K562 (cell line): Measurements from ENCODE around the gene SMAGP. TPM values are rescaled to one million over a fixed set of nuclear protein-coding genes. Genes with fewer than 3 reads are reported as not detected.
"Not testable (repeated sequence)": the region's sequence is repeated elsewhere in the genome, so short reads cannot be mapped to it uniquely, and the experiment has no call there.

Source experiments
- ATAC-seq: fragments of 200-7000 bp; cut with Tn5 transposase; 3 replicates; pipeline ENCODE4 v1.9.1; 2020; ENCODE audit warnings: moderate library complexity
- BruUV-seq: library from RNA; stranded (reverse); fragments of 400-500 nt; replicated peaks from 2 replicates; lab custom pipeline; 2021; lab: Mats Ljungman, UMichigan
- CTCF ChIA-PET: fragments of 300-600 bp; formaldehyde crosslinking; extraction: SDS; loops from one replicate; lab custom pipeline; 2021; ENCODE audit warnings: low intra/inter-chr PET ratio; lab: Yijun Ruan, JAX
- POLR2A ChIA-PET: fragments of 300-600, 350-650 bp; sonication (Branson Sonifier 250); formaldehyde crosslinking; extraction: SDS; loops from one replicate; lab custom pipeline; 2021; ENCODE audit warnings: antibody characterized with exemption, inconsistent platforms; lab: Yijun Ruan, JAX
- DNase-seq, 4 experiments: peaks; one replicate each; pipeline versions ENCODE4 v3.0.0 to v3.0.0-alpha.2; 2011 to 2018; ENCODE audit warnings: low spot score in 3 of 4, mixed read lengths in 3 of 4; ENCODE audit errors: extremely low read depth in 1 of 4
- FAIRE-seq: peaks from 2 replicates; lab custom pipeline; 2011; peaks lifted over from hg19 to GRCh38; lab: Jason Lieb, UNC
- H2AFZ ChIP-seq: 2 replicates; pipeline ENCODE4 v1.6.0; 2011; ENCODE audit warnings: low read depth, low read length, control low read depth, inconsistent platforms
- H3K27ac ChIP-seq: fragments of 200-600 bp; 3 replicates; pipeline ENCODE4 v1.8.0; 2011; ENCODE audit warnings: low read depth, mild to moderate bottlenecking, control low read depth, inconsistent platforms, low read length, moderate library complexity, mixed read lengths; ENCODE audit errors: extremely low read depth
- H3K27me3 ChIP-seq, 2 experiments: fragments of 300-600 bp in 1 of 2; 2 replicates in 1 of 2; 3 replicates in 1 of 2; pipeline versions ENCODE4 v1.6.0 to v1.8.0; 2011; ENCODE audit warnings: inconsistent platforms in 2 of 2, low read length in 2 of 2, mild to moderate bottlenecking in 1 of 2, mixed read lengths in 1 of 2, moderate library complexity in 1 of 2; ENCODE audit not compliant: control insufficient read depth in 2 of 2, insufficient read depth in 2 of 2
- H3K36me3 ChIP-seq: fragments of 300-600 bp; 3 replicates; pipeline ENCODE4 v1.8.0; 2011; ENCODE audit warnings: mild to moderate bottlenecking, low read length, inconsistent platforms; ENCODE audit not compliant: control insufficient read depth, insufficient read depth
- H3K4me1 ChIP-seq, 2 experiments: fragments of 200-600 bp in 1 of 2; replicated peaks in 1 of 2; 2 replicates in 1 of 2; 3 replicates in 1 of 2; pipeline versions ENCODE4 v1.5.1 to v1.8.0; 2011; ENCODE audit warnings: inconsistent platforms in 2 of 2, low read length in 2 of 2, mild to moderate bottlenecking in 1 of 2, mixed read lengths in 1 of 2, moderate library complexity in 1 of 2; ENCODE audit not compliant: control insufficient read depth in 2 of 2, insufficient read depth in 2 of 2
- H3K4me2 ChIP-seq: 2 replicates; pipeline ENCODE4 v1.6.1; 2011; ENCODE audit warnings: low read length, control low read depth, inconsistent platforms, mixed read lengths; ENCODE audit not compliant: insufficient read depth
- H3K4me3 ChIP-seq: fragments of 200-600 bp; sonication (generic), shearing (Covaris generic); 2 replicates; pipeline ENCODE4 v1.5.1; 2016; ENCODE audit warnings: control low read depth, inconsistent platforms
- H3K79me2 ChIP-seq: fragments of 200-600 bp; 3 replicates; pipeline ENCODE4 v1.8.0; 2011; ENCODE audit warnings: low read length, inconsistent platforms; ENCODE audit not compliant: control insufficient read depth, insufficient read depth
- H3K9ac ChIP-seq, 2 experiments: 2 replicates each; pipeline versions ENCODE4 v1.6.0 to v1.6.1; 2011; ENCODE audit warnings: low read depth in 2 of 2, low read length in 2 of 2, control low read depth in 1 of 2, inconsistent platforms in 1 of 2, mild to moderate bottlenecking in 1 of 2, mixed read lengths in 1 of 2; ENCODE audit not compliant: insufficient read depth in 1 of 2
- H3K9me1 ChIP-seq: one replicate; pipeline ENCODE4 v1.6.0; 2011; ENCODE audit warnings: inconsistent platforms, mild to moderate bottlenecking, low read length, moderate library complexity; ENCODE audit not compliant: control insufficient read depth, insufficient read depth
- H3K9me3 ChIP-seq: replicated peaks from 2 replicates; pipeline ENCODE4 v1.5.1; 2011; ENCODE audit warnings: low read depth, low read length, inconsistent platforms; ENCODE audit not compliant: control insufficient read depth, insufficient read depth
- H4K20me1 ChIP-seq: replicated peaks from 2 replicates; pipeline ENCODE4 v1.6.1; 2011; ENCODE audit warnings: low read length, inconsistent platforms, mixed read lengths; ENCODE audit not compliant: control insufficient read depth, insufficient read depth
- ARID1B ChIP-seq: fragments of 450-650 bp; IDR thresholded peaks from 2 replicates; pipeline ENCODE4 v1.6.1; 2016; ENCODE audit warnings: antibody characterized with exemption, mild to moderate bottlenecking, inconsistent platforms
- JUNB ChIP-seq: fragments of 450-650 bp; formaldehyde crosslinking; conservative IDR thresholded peaks from 2 replicates; pipeline ENCODE4 v1.4.0; 2020; ENCODE audit warnings: mild to moderate bottlenecking
- KDM1A ChIP-seq, 2 experiments: fragments of 450-650 bp; IDR thresholded peaks; 2 replicates each; pipeline ENCODE4 v1.6.1; 2016; ENCODE audit warnings: mild to moderate bottlenecking in 2 of 2
- MTF1 ChIP-seq: fragments of 250-450 bp; sonication (Bioruptor Pico); IDR thresholded peaks from 2 replicates; pipeline ENCODE4 v1.9.0; 2021; ENCODE audit warnings: moderate library complexity, mild to moderate bottlenecking, inconsistent platforms, borderline replicate concordance
- NFIC ChIP-seq: fragments of 450-650 bp; IDR thresholded peaks from 2 replicates; pipeline ENCODE4 v1.6.1; 2017; ENCODE audit warnings: mild to moderate bottlenecking, inconsistent platforms
- SLC30A9 ChIP-seq: fragments of 250-450 bp; sonication (Bioruptor Pico); IDR thresholded peaks from 2 replicates; pipeline ENCODE4 v1.8.0; 2022; ENCODE audit warnings: mild to moderate bottlenecking, moderate library complexity
- SUPT5H ChIP-seq: fragments of 450-650 bp; IDR thresholded peaks from 2 replicates; pipeline ENCODE4 v1.6.1; 2016
- ZNF134 ChIP-seq: fragments of 250-450 bp; sonication (Bioruptor Pico); conservative IDR thresholded peaks from 2 replicates; pipeline ENCODE4 v1.4.0; 2020
- WGBS: fragments of 100-300 bp; shearing (Covaris generic); methylation state at CpG from one replicate; pipeline ENCODE4 v1.1.6; 2016; ENCODE audit warnings: low coverage, mixed read lengths; ENCODE audit not compliant: insufficient coverage; ENCODE audit errors: missing lambda C conversion rate; 5-methylcytosine and 5-hydroxymethylcytosine counted together
- in situ Hi-C: fragments of 300-500 bp; cut with MboI; formaldehyde crosslinking; loops from 4 replicates; pipeline ENCODE4 v1.15.0; 2018; ENCODE audit warnings: inconsistent platforms, mixed read lengths
- intact Hi-C: fragments of 100-400 bp; cut with micrococcal nuclease; formaldehyde crosslinking; loops from 2 replicates; pipeline ENCODE4 v1.14.2; 2022
- polyA plus RNA-seq, 8 experiments: library from polyadenylated mRNA; depleted of rRNA in 4 of 8; stranded (reverse) in 5 of 8; unstranded in 3 of 8; fragments of >200 nt; fragmentation: Nextera tagmentation in 2 of 8; fragmentation: Illumina TruSeq in 1 of 8; extraction: Ambion mirVana in 2 of 8; extraction: Trizol in 1 of 8; gene quantifications; 2 replicates each; pipeline versions ENCODE4 v1.2.1 to v1.2.3, GENCODE V29; 2011 to 2014; ENCODE audit warnings: inconsistent platforms in 1 of 8, missing spikeins in 1 of 8
- total RNA-seq, 7 experiments: library from RNA; depleted of rRNA in 6 of 7; stranded (reverse); fragments of >200 nt in 6 of 7; fragmentation: Illumina TruSeq in 2 of 7; extraction: Trizol in 2 of 7; gene quantifications; 2 replicates each; pipeline versions ENCODE4 v1.2.1 to v1.2.3, GENCODE V29; 2011 to 2021; ENCODE audit warnings: low replicate concordance in 1 of 7
- TF ChIP-seq, protein P1 (sequence below): fragments of 250-450 bp; sonication (Bioruptor Pico); IDR thresholded peaks from 2 replicates; pipeline ENCODE4 v1.8.0; 2022; ENCODE audit warnings: inconsistent platforms, mild to moderate bottlenecking, moderate library complexity, borderline replicate concordance
- TF ChIP-seq, protein P2 (sequence below): fragments of 250-450 bp; sonication (Bioruptor Pico); IDR thresholded peaks from 2 replicates; pipeline ENCODE4 v1.8.0; 2022; ENCODE audit warnings: moderate library complexity, mild to moderate bottlenecking, inconsistent platforms

SMAGP gene
- total and polyA plus RNA-seq, 9 of the 15 experiments (the other 6 are each of a cell fraction or from before 2014, with no cell fraction given), result 23.1 to 62.3 (median 29.9) TPM

DNA sequence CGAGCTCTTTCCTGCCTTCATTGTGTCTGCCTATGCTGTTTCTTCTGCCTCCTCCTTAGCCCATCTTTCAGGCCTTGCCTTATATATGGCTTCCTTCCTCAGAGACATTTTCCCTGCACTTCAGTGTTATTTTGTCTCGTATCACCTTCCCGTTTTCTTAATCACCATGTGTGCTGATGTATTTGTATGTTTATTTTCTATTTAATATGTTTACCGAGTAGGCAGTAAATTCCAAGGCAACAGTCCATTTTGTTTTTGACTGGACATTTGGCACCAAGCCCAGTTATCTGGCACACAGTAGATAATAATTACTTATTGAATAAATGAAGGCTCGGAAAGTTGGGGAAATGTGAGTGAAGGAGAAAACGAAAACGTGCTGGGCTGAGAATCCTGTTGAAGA is 47.8 kb downstream of the SMAGP start:
- TF ChIP-seq SUPT5H (no peak), ARID1B (peak; percentile 22; the same call in 1 of the 2 replicates), ZNF134 (CRISPR knock-in tag) (no peak), NFIC (peak; percentile 92)
- Histone ChIP-seq H3K27me3 (no peaks in the 10 kb centered on the region), H3K36me3 (no peaks in the 10 kb centered on the region), H3K9me1 (no peaks in the 10 kb centered on the region), H3K4me2 (peak overlapping the region; percentile 43; the same call in 1 of the 2 replicates), H3K4me3 (no peak overlapping the region), H3K4me1 (peaks cover 15 to 16% of the 10 kb centered on the region in 2 experiments; a peak in 4 of 5 replicates), H3K9me3 (no peaks in the 10 kb centered on the region), H3K79me2 (peaks cover 22% of the 10 kb centered on the region), H3K27ac (peak overlapping the region; percentile 10; the same call in 1 of the 3 replicates), H4K20me1 (no peaks in the 10 kb centered on the region), H3K9ac (peak overlapping the region; percentile 37 to 83), H2AFZ (peak overlapping the region; percentile 16)
- ATAC-seq (no peak), DNase-seq (peak in 1 of 4 experiments; percentile 32), FAIRE-seq (no peak)
- 27% methylated on average over 7 of the region's 7 CpGs for WGBS
- ChIA-PET POLR2A (interaction anchor here (0.8 kb wide), 1 partner anchor 113 kb away, joined by 3 read pairs; no protein-coding TSS in a partner anchor), CTCF (no interaction called here)
- in situ Hi-C loops, result no loop called here
- intact Hi-C loops, result no loop called here
- no TSS peak for BruUV-seq

DNA sequence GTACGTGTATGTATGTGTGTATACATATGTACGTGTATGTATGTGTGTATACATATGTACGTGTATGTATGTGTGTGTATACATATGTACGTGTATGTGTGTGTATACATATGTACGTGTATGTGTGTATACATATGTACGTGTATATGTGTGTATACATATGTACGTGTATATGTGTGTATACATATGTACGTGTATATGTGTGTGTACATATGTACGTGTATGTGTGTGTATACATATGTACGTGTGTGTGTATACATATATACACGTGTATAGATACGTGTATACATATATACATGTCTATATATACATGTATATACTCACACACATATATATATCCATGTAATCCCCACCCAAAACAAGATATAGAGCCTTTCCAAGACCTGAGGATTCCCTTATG is 50.4 kb downstream of the SMAGP start:
- POLR2A ChIA-PET, result interaction anchor here (0.6 to 0.8 kb wide), 2 partner anchors 11 to 30 kb away, joined by 3 read pairs; no protein-coding TSS in a partner anchor
- H3K79me2 ChIP-seq, result peaks cover 22% of the 10 kb centered on the region
- H3K9me3 ChIP-seq, DNase-seq, H3K9me1 ChIP-seq, in situ Hi-C loops, CTCF ChIA-PET, H2AFZ ChIP-seq, H3K27ac ChIP-seq, H4K20me1 ChIP-seq, FAIRE-seq, H3K4me3 ChIP-seq, H3K27me3 ChIP-seq, ATAC-seq, BruUV-seq, H3K36me3 ChIP-seq: not testable (repeated sequence)
- 65% methylated on average over 12 of the region's 12 CpGs for WGBS
- intact Hi-C loops, result loop anchor here (2.0 kb wide), 1 partner anchor 19 kb away; the partner anchor contains the start of gene DAZAP2
- peaks cover 21 to 22% of the 10 kb centered on the region in 2 experiments; a peak in 4 of 5 replicates for H3K4me1 ChIP-seq
- H3K4me2 ChIP-seq, result peak overlapping the region; percentile 91; the same call in 1 of the 2 replicates
- peak overlapping the region in 1 of 2 experiments; percentile 91; a peak in 2 of 4 replicates for H3K9ac ChIP-seq
- TF ChIP-seq, protein P1, sequence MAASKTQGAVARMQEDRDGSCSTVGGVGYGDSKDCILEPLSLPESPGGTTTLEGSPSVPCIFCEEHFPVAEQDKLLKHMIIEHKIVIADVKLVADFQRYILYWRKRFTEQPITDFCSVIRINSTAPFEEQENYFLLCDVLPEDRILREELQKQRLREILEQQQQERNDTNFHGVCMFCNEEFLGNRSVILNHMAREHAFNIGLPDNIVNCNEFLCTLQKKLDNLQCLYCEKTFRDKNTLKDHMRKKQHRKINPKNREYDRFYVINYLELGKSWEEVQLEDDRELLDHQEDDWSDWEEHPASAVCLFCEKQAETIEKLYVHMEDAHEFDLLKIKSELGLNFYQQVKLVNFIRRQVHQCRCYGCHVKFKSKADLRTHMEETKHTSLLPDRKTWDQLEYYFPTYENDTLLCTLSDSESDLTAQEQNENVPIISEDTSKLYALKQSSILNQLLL (CRISPR knock-in tag), result peak; percentile 84; the same call in 1 of the 2 replicates
- peak; percentile 80; the same call in 1 of the 2 replicates for TF ChIP-seq MTF1 (CRISPR knock-in tag)
- TF ChIP-seq KDM1A (IDR thresholded peaks at IDR 0.05), result peak in 1 of 2 experiments; percentile 96; a peak in 2 of 4 replicates
- TF ChIP-seq, protein P2, sequence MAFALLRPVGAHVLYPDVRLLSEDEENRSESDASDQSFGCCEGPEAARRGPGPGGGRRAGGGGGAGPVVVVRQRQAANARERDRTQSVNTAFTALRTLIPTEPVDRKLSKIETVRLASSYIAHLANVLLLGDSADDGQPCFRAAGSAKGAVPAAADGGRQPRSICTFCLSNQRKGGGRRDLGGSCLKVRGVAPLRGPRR (CRISPR knock-in tag), result peak; percentile 71; the same call in 1 of the 2 replicates
- 0 out of 2 replicates have a peak, but pooled peaks have one; percentile 78 for TF ChIP-seq SLC30A9 (CRISPR knock-in tag)
- TF ChIP-seq JUNB (CRISPR knock-in tag), result 0 out of 2 replicates have a peak, but pooled peaks have one; percentile 27
